Lower leg skin (tissue), 3 donors: ENCODE results near the gene DTNB.

Experiments
- CTCF ChIP-seq, 3 donors: fragments of 450-650 bp; IDR thresholded peaks; one replicate each; pipeline ENCODE4 v1.5.1; 2016; ENCODE audit warnings: antibody characterized with exemption in 3 of 3, mild to moderate bottlenecking in 3 of 3, moderate library complexity in 2 of 3
- POLR2A ChIP-seq, 2 donors: fragments of 450-650 bp; IDR thresholded peaks; one replicate each; pipeline ENCODE4 v1.6.1; 2016 to 2017; ENCODE audit warnings: antibody characterized with exemption in 2 of 2, mild to moderate bottlenecking in 1 of 2, moderate library complexity in 1 of 2

GRCh38 chr2:25376750-25377621 is 296.4 kb downstream of the DTNB start:
- TF ChIP-seq CTCF (IDR thresholded peaks at IDR 0.05) (no peak), POLR2A (IDR thresholded peaks at IDR 0.05) (no peak)
